GM13976 (cell line): Measurements from ENCODE around the gene RPL34.

Experiments used
- DNase-seq: peaks from one replicate; pipeline ENCODE4 v3.0.0; 2012; ENCODE audit warnings: low spot score
- in situ Hi-C: fragments of 300-500 bp; cut with MboI; formaldehyde crosslinking; loops from one replicate; pipeline ENCODE4 v1.12.0; 2022; ENCODE audit warnings: low sequenced_read_pairs, mixed read lengths, inconsistent platforms; ENCODE audit not compliant: unreplicated experiment
- TF ChIP-seq, protein P1 (sequence below): IDR thresholded peaks from 2 replicates; pipeline ENCODE4 v1.5.1; 2012; ENCODE audit warnings: borderline replicate concordance, mild to moderate bottlenecking; ENCODE audit not compliant: insufficient read depth; ENCODE audit errors: extremely low read depth, missing control alignments, control extremely low read depth

RPL34 gene

DNA sequence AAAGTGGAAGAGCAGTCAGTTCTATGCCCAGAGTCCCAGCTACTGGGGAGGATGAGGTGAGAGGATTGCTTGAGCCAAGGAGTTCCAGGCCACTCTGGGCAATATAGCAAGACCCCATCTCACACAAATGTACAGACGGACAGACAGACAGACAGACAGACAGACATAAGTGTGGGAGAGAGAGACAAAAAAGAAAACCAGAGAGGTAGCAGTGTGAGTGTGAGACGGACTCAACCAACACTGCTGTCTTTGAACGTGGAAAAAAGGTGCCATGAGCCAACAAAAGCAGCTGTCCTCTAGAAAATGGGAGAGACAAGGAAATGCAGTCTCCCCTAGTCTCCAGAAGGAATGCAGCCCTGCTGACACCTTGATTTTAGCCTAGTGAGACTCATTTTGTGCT is 18.2 kb upstream of the RPL34 start:
- DNase-seq: no peak
- TF ChIP-seq, protein P1, sequence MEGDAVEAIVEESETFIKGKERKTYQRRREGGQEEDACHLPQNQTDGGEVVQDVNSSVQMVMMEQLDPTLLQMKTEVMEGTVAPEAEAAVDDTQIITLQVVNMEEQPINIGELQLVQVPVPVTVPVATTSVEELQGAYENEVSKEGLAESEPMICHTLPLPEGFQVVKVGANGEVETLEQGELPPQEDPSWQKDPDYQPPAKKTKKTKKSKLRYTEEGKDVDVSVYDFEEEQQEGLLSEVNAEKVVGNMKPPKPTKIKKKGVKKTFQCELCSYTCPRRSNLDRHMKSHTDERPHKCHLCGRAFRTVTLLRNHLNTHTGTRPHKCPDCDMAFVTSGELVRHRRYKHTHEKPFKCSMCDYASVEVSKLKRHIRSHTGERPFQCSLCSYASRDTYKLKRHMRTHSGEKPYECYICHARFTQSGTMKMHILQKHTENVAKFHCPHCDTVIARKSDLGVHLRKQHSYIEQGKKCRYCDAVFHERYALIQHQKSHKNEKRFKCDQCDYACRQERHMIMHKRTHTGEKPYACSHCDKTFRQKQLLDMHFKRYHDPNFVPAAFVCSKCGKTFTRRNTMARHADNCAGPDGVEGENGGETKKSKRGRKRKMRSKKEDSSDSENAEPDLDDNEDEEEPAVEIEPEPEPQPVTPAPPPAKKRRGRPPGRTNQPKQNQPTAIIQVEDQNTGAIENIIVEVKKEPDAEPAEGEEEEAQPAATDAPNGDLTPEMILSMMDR: no peak
- in situ Hi-C loops: no loop called here

DNA sequence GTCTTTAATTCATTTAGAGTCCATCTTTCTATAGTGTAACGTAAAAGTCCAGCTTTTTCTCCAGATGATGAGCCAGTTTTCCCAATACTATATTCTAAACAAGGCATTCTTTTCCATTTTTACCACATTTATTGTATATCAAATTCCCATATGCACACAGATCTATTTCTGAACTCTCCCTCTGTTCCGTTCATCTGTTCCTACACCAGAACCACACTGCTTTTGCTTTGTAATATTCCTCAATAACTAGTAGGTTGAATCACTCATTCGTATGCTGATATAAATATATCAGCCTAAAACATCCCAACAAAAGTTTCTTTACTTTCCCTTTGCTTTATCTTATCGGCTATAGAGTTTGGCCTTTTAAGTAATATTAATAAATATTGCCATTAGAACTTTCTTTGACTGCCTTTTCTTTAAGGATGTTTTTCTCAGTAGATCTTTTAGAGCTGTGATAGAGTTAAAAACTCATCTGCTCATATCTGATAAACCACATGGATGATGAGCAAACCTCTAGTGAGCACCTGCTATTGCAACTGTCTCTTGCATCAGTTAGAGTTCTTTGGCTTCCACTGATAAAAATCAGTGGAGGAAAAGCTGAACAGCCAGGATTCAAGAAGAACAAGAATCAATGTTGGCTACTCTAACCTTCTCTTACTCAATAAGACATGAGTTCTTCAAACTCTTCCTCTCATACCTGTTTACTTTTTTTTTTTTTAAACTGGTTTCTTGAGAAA is 13.1 kb upstream of the RPL34 start:
- DNase-seq: no peak
- TF ChIP-seq, protein P1: no peak
- in situ Hi-C loops: no loop called here

DNA sequence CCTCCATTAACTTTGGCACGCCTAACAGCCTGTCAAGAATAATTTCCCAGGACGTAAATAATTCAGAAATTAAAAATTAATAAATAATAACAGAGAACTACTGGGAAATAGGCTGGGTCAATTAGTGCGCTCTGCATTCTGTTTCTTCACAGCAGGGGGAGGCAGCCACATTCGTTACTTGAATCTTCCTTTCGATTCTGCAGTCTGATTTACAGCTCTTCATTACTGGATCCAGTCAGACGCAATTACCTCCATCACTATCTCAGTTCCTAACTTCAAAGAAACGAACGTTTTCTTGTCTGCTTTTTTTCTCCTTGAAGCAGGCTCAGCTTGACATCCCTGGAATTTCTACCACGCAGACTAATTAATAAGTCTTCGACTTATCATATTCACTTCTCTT is 9.0 kb upstream of the RPL34 start:
- in situ Hi-C loops: no loop called here
- no peak for DNase-seq
- TF ChIP-seq, protein P1: no peak

DNA sequence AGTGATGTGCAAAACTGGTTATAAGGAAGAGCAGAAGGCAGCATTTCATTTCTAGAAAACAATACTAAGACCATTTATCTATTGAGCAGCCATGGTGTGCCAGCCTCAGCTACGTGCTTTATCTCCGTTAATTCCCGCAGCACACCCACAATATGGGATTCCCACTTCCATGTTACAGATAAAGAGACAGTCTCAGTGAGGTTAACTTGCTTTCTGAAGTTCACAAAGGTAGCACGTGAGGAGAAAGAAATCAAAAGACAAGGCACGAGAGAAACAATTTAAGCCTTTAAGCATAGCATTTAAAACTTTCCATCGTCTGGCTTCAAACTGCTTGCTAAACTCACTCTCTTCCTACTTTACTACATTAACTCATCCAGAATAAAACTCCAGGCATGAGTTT is 8.0 kb upstream of the RPL34 start:
- TF ChIP-seq, protein P1: no peak

DNA sequence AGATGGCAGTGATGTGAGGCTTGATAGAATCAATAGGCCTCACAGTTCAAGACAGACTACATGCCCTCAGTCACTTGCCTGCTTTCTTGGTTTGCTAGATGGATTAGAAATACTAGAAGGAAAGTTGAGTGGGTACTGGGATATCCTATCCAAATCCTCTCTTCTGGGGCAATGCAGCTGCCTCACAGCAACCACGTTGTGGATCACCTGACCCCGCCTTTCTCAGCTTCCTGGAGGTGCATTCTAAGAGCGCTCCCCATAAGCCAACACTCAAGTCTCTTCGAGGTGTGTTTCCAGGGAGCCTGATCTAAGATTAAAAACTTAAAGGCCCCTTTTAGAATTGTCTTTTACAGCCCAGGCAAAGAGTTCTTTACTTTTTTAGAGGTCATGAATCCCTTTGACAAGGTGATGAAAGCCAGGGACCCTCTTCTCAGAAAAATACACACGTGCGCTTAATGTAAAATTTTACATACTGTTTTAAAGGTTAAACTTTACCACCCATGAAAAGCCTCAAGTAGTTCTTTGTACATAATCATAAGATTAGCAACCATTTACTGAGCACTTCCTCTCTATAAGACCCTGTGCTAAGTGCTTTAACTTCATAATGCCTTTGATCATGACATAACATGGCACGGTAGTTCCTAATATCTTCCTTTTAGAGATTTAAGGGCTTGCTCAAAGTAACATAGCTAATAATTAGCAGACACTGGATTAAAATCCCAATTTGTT is 840 bp upstream of the RPL34 start:
- in situ Hi-C loops: no loop called here
- TF ChIP-seq, protein P1: no peak

More for the DNA sequence above, 8.0 kb upstream of the RPL34 start:
- DNase-seq: no peak
- in situ Hi-C loops: no loop called here

DNA sequence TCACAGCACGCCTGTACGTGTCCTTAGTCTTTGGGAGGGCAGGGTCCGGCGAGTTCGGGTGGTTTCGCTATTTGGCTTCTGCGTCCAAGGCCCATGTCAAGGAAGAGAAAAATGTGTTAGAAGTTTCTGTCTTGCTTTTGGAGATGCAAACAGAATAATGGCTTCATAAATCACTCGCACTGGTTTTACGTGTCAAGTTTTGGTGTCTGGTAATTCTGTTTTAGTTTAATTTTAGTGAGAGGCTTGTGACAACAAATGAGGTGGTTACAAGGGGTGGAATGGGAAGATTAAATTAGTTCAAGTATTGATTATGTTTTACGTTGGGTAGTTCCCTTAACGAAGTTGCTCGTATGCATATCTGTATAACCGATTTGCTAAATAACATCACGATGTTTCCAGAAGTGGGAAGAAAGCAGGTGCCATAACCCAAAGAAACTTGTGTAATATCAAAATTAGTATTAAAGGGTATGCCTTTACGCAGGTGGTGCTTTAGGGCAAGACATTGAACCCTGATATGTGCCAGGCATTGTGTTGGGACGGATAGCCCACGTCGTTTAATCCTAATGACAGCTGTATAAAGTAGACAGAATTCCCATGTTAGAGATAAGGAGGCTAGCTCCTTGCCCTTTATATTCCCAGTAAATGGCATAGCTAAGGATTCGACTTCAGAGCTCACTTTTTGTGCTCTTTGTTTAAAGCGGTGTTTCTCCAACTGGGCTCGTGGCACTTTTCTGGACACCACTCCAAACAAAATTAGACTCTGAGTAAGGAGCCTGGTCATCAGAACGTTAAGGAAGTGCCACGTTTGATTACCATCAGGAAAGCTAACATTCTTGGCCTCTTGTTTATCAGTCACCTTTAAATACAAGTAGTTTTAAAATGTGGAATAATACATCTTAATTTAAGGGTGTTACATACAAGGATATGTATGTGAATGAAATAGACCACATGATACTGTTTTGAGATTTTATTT is 843 bp downstream of the RPL34 start:
- TF ChIP-seq, protein P1: no peak
- no peak for DNase-seq
- in situ Hi-C loops: no loop called here

More for the DNA sequence above, 840 bp upstream of the RPL34 start:
- no peak for DNase-seq
